Measurements from ENCODE around the gene LIMK2.

GRCh38 chr22:31275018-31275417 is 62.9 kb downstream of the LIMK2 start:
- no peak for TF ChIP-seq POLR2A (IDR thresholded peaks at IDR 0.05)
- no peak for TF ChIP-seq CTCF (IDR thresholded peaks at IDR 0.05)
- TF ChIP-seq EP300 (IDR thresholded peaks at IDR 0.05) = no peak
- TF ChIP-seq POLR2AphosphoS5 (IDR thresholded peaks at IDR 0.05) = no peak

All from stomach (tissue), 4 donors.